ENCODE data around the gene MSL3B.

The MSL3B gene

DNA sequence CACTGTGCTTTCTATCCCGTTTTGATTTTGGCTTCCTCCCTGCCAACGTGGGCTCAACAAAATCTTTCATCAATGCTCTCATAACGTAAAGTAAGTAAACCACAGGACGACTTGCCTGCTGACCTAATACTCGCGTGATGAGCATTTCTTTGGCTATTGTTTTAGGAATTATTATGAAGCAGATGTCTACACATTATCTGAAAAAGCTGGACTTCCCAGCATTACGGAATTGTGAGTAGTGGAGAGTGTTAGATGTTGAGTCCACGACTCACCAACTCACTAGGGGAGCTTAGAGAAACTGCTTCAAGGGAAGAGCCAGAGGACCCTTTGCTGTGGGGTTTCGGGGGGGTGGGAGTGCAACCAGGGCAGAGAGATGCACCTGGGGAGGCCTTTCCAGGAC lies 35.8 kb downstream of the MSL3B start:
- no peak for DNase-seq

DNA sequence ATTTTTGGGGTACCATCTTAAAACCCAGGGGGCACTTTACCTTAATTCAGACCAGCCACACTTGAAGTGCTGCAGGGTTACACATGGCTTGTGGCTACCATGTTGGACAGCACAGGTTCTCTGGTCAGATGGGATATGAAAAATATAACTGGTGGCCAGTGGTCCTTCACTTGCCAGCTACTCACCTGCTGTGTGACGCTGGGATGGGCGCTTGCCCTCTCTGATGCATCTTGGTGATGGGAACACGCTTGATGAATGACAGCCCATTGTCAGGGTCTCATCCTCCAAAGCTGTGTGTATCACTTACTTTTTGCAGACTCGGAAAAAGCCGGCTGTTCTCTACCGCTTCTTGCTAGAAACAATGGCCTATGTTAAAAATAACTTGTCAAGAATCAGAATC lies 36.3 kb downstream of the MSL3B start:
- DNase-seq: no peak

DNA sequence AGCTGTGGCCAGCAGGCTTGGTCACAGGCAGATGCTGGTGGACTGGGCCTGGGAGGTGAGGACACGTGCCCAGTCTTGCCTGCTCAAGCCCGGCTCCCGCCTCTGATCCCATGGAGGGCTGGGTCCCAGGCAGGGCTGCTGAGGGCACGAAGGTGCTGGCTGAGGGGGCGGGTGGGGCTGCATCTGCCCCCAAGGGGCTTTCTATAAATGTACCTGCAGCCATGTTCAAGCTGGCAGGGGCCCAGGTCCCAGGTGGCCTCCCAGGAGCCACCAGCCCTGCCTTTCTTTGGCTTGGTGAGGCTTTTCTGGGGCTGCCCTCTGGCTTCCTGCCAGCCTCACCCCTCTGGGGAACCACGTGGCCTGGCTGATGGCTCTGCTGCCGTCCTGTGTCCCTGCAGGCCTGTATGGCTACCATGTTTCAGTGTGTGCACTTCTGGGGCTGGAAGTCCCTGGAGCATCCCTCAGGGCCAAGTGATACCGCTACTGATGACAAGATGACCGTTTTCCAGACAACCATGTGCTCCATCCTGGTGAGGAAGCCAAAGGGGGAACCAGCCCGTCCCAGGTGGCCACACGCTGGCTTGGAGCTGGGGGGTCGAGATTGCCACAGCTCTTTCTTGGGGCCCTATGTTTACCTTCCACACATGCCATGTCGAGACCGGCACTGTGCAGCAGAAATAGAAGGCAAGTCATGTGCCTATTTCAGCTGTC lies 37.0 kb downstream of the MSL3B start:
- no peak for DNase-seq

DNA sequence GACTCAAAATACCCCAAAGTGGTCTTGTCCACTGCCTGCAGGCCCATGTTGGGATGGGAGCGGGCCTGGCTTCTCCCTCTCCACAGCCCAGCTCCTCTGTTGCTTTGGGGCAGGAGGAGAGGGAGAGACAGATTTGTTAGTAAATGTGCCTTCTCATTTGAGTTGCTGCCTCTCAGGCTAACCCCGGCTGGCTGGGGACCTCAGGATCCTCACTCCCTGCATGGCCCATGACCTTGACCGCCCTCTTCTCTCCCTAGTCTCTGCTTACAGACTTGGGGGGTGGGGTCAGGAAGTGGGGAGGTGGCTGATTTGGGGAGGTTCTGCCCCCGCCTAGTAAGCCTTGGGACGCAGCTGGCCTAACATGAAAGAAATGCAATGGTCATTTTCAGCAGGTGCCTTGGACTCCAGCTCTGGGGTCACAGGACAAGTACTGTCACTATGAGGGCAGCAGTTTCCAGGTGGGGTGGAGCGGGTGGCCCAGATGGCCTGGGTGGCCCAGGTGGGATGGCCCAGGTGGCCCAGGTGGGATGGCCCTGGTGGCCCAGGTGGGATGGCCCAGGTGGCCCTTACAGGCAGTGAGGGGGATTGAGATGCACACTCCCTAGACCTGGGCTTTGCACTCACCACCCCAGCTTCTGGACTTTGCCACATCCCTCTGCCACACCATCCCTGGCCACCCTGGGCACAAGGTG lies 37.9 kb downstream of the MSL3B start:
- DNase-seq: no peak

DNA sequence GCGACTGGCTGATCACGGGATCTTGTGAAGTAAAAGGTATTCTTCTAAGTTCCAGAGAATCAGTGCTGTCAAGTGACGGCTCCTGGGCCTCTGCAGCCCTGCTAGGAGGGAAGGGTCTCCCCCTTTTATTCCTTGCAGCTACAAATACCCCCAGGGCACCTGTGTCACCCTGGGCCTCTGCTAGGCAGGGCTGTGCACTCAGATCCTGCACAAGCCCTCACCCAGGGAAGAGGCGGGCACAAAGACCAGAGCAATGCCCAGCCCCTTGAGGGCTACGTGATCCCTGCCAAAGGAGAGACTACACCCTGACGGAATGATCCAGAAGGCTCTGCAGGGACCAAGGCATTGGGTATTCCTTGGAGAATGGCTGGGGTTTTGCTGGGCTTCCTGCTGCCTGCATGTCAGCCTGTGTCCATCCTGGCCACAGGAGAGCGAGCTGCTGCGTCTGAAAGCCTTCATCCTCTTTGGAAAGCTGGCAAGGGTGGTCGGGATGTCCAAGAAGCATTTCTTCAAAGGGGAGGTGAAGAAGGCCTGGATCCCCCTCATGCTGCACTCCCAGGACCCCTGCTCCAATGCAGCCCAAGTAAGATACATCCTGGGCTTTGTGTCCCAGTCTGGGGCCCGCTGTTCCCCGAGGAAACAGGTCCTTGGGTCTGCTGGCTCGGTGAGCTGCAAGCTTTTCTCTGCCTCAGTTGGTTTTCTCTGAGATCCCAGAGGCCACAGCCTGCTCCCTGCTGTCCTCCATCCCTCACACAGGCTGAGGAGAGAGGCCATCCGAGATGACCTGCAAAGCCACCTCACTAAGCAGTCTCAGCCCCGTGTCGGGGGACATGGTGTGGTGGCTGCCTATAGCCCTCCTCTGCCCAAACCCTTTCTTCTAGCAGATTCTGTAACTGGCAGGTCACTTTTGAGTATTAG lies 38.7 kb downstream of the MSL3B start:
- DNase-seq: no peak

DNA sequence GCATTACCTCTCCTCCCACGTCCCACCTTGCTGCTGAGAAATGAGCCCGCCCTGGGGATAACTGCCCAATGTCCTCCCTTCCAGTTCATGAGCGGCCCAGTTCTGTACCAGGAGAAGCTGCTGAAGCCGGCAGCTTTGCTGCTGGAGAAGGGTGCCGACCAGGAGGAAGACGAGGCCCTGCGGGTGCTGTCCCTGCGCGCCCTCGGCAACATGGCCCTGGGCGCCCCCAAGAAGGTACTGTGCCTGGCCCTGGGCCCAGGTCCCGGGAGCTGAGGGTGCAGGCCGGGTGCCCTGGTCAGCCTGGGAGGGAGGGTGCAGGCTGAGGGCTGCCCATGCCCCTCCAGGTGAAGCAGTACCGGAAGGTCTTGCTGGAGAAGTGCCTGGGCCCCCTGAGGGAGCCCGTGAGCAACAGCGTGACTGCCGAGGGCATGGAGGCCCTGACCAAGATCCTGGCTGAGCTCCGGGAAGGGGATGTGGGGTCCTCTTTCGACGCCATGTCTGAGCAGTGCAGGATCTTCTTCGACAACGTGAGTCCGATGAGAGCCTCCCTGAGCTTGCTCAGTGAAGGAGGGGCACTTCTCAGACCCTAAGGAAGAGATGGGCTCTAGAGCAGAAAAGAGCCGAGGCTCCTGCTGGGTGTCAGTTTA lies 39.5 kb downstream of the MSL3B start:
- DNase-seq: no peak

DNA sequence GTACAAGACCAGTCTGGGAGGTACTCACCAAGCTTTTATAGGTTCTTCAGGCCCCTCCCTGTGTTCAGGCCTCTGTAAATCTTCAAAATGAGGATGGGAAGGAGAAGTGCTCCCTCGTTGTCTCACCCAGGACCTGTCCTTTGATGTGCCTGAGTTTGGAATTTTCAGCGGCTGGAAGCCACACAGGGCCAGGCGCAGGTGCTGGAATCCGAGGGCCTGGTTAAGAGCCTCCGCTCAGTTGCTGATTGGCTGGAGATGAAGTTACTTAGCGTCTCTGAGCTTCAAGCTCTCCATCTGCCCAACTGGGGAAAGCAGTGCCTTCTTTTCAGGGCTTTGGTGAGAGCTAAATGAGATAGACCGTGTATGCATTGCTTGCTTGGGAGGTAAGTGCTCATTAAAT lies 43.8 kb downstream of the MSL3B start:
- no peak for DNase-seq

DNA sequence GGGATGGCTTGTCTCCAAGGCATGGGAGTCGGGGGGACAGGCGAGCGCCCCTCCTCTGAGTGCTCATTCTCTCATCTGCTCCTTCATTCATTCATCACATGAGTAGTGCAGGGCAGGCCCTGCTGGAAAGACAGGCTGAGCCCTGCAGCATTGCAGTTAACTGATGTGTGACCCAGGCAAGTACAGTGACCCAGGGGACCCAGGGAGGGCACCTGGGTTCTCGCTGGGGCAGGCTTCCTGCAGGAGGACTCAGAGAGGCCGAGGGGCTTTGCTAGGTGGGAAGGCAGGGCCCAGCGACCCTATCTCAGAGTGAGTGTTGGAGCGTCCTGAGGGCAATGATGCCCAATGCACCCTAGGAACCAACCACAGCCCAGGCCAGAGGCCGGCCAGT lies 44.5 kb downstream of the MSL3B start:
- DNase-seq: no peak

DNA sequence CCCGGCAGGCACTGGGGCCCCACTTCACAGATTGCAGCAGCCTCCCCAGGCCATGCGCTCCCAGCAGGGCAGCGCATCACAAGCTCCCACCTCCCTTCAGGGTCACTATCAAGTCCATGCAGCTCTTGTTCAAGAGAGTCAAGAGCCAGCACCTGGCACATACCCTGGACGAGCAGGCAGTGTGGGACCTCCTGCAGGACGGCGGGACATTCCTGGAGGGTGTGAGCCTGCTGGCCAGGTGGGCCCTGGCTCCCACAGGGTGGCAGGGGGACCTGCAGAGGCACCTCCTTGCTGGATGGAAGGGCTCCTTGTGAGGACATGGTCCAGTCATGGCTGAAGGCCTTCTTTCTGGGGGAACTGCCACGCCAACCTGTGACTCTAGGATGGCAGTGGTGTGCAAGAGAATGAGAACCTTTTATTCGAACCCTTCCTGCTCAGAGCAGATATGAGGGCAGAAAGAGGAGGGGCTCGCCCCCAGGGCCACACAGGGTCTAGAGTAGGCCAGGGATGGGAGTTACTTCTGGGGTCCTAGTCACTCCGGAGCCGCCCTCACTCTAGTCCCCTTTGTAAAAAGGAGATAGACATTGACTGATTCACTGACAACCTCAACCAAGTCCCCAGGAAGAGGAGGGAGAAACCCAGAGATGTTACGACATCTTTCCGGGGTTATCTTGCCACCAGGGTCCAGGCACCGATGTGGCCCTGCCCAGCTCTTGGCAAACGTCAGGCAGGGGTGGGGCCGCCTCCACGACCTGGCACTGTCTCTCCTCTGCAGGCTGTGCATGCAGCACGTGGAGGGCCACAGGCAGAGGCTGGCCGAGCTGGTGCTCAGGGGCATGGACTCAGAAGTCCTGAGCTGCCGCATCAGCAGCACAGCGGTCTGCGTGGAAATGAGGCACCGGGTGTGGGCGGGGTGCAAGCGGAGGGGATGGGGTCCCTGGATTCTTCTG lies 45.1 kb downstream of the MSL3B start:
- DNase-seq: no peak

DNA sequence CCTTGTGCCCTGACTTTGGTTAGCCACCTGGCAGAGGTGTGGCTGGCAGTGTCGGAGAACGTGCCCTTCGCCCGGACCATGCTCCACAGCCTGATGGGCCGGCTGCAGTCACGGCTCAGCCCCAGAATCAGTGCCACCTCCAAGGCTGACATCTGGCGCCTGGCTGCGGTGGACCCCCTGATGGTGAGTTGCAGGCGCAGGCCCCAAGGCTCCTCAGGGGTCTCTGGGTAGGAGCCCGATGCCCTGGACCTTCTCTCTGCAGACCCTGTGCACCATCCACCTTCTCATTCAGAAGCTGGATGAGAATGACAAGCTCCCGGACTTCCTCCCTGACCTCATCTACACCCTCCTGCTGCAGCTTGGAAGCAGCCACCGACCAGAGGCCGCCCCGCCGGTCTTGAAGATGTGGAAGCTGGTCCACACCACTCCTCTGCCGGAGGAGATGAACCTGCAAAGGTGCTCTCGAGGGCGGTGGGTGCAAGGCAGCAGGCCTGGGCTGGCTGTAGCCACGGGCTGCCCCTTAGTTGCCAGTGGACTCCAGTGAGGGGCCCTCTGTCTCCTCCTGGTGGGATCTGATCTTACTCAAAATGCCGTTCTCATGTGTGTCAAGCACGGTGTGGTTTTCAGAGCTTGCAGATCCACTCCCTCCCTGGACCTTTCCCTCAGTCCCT lies 46.0 kb downstream of the MSL3B start:
- DNase-seq: no peak

DNA sequence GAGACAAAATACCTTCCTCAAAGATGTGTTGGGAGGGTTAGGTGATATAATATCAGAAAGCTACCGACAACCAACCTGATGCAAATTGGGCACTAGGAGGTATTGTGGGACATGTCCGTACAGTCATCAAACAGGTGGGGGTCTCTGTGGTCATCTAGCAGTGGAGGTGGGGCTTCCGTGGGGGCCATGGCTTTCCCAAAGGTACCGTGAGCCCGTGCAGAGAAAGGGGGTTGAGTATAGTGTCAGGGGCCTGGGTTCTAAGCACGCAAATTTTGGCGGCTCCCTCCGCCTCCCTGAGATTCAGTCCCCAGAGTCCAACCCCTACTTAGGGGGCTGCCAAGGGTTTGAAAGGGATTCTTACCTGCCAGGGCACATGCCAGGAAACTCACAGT lies 46.5 kb downstream of the MSL3B start:
- no peak for DNase-seq

DNA sequence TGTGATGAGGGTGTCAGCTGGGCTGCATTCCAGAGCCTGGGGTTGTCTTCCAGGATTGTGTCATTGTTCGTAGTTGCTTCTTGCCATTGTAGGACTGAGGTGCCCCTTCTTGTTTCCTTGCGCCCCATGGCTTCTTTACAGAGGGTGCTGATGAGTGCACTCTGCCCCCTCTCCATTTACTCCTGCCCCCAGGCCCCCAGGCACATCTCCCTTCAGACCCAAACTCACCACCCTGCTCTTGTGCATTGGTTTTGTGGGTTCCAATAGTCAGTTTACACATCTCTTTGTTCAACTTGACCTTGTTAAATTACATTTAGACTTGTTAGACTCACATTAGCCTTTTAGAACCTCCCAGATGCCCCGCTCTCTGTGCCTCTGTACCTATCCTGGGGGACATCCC lies 47.0 kb downstream of the MSL3B start:
- DNase-seq: no peak

DNA sequence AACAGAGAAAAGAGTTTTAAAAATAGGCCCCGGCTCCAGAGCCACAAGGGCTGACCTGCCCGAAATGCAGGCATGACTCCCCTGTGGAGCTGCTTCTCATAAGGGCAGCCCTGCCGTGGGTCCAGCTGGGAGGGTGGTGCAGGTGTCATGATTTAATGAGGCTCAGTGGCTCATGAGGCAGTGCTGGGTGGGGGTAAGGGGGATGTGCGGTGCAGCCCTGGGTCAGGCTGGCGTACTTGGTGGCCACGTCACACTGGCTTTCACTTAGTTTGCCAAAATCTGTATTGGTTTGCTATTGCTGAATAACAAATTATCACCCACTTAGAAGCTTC lies 47.4 kb downstream of the MSL3B start:
- no peak for DNase-seq

DNA sequence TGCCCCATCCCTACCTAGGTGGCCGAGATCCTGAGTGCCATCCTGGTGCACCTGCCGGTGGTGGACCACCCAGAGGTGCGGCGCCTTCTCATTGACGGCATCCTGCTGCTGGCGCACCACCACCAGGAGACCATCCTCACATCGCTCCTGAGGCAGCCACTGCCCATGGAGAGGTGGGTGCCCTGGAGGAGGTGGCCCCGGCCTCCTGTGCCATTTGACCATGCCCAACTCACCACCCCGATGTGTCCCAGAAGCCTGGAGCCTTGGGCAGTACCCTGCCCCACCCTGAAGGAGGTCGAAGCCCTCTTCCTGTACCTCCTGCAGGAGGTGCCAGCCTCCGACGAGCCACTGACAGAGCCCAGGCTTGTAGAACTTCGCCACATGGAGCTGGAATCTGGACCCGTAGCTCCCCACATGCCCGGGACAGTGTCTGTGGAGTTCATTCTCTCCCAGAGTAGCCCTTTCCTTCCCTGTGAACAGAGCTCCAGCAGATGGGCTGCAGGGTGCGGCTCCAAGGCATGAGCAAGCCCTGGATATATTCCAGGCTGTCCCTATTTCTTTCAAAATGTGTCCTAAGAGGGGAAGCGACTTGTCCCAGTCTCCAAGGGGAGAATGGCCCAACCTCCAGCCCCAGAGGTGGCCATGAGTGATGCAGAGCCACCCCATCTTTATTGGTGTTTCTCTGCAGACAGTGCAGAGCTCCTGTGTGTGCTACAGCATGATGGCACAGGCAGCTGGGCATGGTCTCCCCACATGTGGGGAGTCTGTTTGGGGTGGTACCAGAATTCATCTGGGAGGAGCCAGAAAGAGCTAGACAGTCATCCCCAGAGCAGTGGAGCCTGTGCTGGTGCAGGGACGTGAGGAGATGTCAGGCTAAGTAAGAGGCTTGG lies 48.1 kb downstream of the MSL3B start:
- DNase-seq: no peak

DNA sequence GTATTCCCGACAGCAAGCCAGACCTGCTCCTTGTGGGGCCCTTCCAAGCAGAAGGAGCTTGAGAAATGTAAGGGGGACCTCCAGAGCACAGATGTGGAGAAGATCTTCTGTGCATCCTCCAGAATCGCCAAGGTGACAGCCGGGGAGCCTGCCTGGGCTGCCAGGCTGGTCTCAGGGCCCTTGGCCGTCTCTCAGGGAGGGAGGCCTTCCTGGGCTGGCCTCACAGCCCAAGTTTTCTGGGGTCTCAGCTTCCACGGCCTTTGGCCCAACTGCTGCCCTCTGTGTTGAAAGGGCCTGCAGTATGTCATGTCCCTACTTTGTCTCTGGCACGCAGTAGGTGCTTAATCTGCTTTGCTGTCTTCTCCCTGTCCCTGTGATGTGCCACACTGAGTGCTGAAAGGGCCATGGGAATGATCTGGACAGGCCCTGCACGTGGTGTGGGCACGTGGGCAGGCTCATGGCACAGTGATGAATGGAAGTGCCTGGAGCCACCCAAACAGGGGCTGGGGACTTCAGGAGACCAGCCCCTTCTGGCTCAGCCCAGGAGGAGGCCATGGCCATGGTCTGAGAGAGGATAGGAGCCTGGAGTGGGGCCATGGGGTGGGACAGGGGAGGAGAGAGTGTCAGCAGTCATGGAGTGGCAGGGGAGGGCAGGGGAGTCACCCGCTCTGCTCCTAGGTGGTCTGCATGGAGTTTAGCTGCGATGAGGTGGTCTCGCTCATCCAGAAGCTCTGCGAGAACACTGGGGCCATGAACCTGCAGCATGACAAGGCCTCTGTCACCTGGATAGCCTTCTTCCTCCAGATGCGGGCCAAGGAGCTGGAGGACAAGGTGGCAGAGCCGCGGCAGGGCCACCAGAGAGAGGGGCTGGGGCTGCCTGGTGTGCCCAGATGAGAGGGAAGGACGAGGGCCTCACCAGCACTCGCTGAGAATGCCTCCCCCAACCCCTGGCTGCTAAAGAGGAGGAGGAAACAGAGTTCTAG lies 49.3 kb downstream of the MSL3B start:
- DNase-seq: no peak

DNA sequence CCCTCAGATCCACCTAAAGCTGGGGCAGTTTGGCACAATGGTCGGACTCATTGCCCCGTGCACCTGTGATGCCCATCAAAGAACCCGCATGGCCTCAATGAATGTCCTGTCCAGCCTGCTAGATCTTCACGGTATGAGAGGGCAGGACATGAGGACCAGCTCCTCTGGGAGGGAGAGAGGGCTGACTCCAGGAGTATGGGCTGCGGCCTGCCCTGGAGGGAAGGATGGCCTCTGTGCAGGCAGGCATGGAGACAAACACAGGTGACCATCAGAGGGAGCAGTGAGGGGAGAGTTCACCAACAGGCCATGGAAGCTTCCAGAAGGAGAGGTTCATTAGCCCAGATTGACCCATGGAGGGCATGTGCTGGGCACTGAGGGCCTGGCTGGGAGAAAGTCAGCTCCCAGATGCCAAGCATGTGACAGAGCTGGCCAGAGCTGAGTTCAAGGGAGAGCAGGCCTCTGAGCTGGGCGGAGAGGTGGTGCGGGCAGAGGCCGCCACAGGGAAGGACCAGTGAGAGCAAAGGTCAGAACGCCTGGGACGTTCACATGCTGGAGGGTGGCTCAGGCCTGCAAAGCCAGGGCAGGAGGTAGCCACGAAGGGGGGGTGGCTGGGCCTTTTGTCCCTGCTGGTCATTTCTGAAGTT lies 50.1 kb downstream of the MSL3B start:
- DNase-seq: no peak

DNA sequence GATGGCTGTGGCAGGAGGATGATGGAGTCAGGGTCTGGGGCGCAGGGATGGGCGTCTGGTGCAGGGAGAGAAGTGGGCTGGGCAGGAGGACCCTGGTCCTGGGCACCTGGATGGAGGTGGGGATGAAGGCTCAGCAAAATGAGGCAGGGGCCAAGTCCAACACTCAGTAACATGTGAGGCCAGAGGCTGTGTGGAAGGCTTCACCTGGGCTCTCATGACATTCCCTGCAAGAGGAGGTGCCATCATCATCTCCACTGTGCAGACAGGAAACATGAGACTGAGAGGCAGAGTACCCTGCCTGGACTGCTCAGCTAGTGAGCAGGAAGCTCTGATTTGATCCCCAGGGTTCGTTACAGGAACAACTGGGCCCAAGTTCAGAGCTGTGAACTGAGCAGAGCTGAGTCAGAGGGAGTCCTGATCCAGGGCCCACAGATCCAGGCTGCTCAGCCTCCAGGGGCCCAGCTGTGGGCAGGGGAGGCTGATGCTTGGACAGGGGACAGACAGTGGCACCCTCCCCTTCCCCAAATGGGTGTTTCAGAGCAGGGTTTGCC lies 50.8 kb downstream of the MSL3B start:
- DNase-seq: no peak

DNA sequence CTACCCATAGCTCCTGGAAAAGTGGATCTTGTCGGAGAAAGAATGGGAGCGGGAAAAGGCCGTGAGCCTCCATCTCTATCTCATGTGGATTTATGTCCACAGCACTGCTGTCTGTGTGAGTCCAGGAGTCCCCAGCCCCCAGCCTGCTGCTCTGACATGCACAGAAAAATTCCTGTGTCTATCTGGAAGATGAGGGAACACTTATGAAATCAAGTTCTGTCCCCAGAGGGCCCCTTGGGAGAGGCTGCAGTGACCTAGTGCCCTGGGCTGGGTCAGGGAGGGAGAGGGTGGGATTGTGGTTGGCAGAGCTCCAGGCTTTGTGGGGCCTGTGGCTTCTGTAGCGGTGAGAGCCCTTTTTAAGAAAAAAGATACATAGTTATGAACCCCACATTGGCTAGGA lies 51.4 kb downstream of the MSL3B start:
- no peak for DNase-seq

DNA sequence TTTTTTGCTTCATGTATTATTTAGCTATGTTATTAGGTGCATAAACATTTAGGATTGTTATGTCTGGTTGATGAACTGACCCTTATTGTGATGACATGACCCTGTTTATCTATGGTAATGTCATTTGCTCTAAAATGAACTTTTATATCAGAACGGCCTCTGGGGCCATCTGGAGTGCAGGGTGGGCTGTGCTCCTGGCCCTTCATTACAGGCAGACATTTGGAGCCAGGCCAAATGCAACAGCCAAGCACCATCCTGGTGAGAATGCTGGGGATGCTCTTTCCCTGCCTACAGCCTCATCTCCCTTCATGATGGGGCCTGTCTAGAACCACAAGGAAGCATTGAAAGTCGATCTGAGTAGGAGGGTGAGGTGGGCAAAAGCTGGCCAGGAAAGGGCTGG lies 51.9 kb downstream of the MSL3B start:
- no peak for DNase-seq
